Stimulated activated CD8-positive, alpha-beta memory T cell treated with anti-CD3 and anti-CD28 coated beads, Interleukin-4, amount 100 ng/mL, for 24 hours (primary cell): Measurements from ENCODE around the gene KCNN2.

Source experiments
- DNase-seq: peaks from one replicate; pipeline ENCODE4 v3.0.0-alpha.2; 2020; ENCODE audit warnings: low read depth

Gene KCNN2

DNA sequence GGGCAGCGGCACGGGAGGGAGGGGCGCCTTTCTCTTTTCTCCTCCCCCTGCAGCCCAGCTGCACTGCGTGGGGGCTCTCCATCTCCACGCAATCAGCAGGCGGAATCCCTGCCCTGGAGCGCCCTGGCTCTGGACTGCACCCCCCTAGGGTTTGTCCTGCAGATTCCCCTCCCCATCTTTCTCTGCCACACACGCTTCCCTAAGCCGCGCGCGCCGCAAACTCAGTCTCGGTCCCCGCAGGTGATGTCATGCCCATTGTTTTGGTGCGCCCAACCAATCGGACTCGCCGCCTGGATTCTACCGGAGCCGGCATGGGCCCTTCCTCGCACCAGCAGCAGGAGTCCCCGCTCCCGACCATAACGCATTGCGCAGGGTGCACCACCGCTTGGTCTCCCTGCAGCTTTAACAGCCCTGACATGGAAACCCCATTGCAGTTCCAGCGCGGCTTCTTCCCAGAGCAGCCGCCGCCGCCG, at the start of gene KCNN2:
Gene KCNN2 (plus strand): TSS at position 347 of the 473 bp plus-strand sequence. CDS start 70 bp downstream, at position 417.
- DNase-seq, result no peak

DNA sequence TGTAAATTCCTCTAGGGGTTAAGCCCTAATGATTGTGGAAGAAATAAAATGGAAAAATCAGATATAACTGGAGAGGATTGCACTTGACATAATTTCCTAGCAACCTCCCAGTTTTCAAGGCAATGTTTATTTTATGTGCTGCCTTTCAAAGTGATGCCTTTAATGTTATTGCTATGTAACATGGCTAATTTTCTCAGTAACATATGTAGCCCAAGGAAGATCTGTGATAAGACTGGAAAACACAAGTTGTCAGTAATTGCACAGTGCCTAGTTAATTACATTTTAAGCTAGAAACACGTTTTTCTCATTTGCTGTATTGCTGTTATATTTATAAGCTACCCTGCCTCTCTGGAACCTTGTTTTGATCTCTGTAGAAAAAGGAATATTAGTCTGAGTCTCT, 49.2 kb upstream of the KCNN2 start:
- DNase-seq, result no peak

DNA sequence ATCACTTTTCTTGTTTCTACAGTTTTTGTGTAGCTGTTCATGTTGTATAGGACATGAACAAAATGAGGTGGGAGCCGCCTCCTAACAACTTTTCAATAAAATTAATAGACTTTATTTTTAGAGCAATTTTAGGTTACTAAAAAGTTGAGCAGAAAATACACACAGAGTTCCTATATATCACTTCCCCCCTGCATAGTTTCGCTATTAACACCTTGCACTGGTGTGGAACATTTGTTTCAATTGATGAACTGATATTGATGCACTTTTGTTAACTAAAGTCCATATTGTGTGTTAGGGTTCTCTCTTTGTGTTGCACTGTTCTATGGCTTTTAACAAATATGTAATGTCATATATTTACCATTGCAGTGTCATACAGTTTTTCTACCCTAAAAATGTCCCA, 47.8 kb upstream of the KCNN2 start:
- no peak for DNase-seq

DNA sequence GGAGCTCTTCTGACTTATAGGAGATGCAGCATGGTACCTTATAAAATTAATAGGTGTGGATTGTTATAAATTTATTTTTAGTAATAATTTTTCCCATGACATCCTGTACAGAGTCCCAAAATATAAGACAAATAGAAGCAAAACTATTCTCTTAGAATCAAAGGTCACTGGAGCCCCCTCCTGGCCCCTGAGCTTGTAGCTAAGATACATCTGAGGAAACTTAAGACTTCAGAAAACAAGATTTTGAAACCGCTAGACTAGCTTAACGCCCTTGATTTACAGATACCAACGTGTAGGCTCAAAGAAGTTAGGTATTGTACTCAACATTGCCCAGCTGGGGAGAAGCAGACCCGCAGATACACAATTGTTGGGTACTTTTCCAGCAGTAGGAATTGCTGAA, 45.7 kb upstream of the KCNN2 start:
- no peak for DNase-seq

DNA sequence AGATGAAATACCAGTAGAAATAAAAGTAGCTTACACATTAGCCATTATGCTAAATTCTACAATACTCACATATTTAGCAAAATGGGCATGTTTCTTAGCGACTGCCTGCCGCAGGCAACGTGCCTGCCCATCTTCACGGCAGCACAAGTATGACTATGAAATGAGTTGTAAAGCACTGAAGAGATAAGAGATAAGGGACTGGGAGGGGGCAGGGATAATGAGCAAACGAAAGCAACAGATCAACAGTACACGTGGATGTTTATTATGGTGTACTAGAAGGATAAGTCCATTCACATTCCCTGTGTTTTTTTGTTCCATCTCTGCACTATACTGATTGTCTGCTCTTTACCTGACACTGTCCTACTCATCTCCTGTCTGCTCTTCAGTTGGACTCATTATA, 44.1 kb upstream of the KCNN2 start:
- DNase-seq, result no peak

DNA sequence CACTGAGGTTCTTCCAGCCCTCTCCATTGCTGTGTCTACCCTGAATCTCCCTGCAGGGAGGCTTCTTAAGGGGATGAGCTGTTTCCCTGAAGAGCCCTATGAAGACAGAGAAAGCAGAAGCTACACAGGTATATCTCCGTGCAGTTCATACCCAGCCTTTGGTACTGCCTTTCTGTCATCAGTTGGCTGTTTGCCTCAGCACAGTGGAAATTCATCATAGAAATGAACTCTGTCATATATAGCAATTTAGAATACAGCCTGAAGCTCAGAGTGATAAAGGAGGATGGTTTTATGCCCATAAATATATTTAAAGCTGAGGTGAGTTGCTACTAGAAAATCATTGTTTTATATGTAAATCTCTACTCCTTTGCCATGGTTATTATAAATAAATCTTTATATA, 42.6 kb upstream of the KCNN2 start:
- DNase-seq, result no peak

DNA sequence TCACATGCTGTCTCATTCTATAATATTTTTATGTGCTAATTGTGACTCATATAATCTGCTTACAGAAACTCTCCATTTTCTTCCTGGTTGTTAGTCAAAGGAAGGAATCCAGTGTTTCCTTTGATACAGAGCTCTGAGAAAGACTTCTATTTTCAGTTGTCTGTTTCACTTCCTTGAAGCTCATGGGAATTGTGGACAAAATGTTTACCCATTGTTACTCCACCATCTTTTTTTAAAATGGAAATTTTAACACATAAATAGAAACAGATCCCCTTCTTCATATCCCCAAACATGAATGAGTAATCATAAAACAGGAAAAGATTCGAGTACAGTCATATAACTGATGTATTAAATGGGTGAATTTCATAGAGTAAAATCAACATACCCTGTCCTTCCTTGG, 42.0 kb upstream of the KCNN2 start:
- no peak for DNase-seq

DNA sequence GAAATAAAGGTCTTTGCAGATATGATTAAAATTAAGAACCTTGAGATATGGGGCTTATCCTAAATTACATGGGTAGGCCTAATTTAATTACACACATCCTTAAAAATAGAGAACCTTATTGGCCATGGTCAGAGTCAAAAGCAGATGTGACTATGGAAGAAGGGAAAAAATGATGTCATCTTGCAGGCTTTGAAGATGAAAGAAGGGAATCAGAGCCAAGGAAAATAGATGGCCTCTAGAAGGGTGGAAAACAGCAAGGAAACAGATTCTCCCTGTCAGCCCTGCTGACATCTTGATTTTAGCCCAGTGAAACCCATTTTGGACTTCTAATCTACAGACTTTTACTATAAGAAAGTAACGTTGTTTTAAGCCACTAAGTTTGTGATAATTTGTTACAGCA, 37.6 kb upstream of the KCNN2 start:
- no peak for DNase-seq

DNA sequence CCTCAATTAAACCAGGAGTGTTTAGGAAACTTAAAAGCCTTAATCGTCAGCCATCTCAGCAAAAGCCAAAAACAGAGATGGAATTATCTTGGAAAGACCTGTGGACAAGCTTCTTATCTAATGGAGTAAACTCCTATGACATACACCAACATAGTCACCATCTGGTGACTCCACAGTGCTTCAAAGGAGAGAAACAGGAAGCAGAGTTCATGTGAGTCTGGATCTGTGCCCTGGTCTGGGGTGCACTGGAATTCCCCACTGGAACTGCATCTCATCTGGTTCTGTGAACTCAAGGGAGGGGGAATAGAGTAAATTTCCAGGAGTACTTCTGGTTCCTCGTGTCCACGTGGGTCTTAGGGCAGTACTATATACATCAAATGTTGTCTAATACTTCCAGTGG, 36.3 kb upstream of the KCNN2 start:
- no peak for DNase-seq

DNA sequence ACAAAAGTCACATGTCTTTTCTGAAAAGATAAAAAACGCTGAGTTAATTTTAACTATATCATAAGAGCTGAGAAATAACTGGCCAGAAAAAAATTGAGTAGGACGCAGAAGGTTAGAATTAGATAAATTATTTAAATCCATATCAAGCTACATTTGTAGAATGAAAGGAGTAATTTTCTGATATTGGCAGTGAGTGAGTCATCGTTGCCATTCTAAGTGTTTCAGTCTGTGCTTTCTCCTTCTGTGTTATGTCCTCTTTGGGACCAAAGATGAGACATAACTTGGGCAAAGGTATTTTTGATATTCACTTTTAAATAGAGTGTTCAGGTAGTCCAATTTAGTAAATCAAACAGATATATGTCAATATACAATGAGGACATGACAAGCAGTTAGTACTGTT, 34.4 kb upstream of the KCNN2 start:
- no peak for DNase-seq

DNA sequence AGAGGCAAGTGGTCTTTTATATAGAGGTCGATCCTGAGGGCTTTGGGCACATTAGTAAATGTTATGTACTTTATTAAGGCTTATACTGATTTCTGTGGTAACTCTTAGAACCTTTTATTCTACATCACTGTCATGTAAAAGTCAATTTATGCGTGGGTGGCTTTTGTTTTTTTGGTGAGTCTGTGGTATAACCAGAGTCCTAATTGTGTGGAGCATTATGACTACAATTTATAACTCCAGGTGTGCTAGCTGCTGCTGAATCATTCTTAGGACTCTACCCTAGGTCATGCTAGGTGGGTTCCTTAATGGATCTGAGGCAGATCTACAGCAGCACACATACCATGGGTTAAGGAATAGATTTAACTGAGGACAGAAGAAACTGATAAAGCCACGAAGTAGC, 33.9 kb upstream of the KCNN2 start:
- DNase-seq, result no peak

DNA sequence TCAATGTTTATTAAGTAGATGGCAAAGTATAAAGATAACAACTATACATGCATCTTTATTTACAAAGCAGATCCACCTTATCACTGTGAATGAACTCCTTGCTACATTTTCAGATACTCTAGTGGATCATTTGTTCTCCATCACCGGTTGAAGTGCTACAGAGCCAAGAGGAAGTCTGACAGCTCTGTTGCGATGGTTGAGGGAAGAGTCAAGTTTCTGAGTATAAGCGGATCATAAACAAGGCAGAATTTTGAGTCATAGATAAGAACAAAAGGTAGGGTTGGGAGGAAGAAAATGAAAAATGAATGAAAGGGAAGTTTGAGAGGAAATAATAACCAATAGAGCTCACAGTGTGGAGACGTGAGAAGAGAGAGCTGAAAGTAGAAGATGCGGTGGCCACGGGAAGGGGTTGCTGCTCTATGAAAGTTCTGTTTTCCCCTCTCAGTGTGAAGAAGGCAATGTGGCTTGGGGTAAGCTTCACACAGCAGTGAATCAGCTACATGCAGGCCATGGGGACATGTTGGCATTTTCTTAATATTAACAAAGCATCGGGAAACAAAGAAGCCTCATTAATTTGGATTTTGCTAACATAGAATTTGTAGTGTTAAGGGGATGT, 30.8 kb upstream of the KCNN2 start:
- no peak for DNase-seq

DNA sequence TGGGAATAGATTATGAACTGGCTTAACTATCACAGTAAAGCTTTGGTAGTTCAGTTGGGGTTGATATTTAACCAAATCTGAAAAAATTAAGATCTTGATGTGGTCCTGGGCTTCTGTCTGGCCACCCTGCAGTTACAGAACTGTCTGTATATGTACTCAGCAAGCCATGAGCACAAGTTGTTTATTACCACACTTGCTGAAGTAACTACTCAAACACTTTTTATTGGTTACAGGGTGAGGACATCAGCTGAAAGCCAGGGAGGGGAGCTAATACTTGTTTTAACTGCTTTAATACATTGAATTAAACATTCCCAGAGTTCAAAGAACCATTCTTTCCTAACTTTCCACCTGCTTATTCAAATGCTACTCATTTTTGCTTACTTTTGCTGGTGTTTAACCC, 29.4 kb upstream of the KCNN2 start:
- DNase-seq, result no peak

DNA sequence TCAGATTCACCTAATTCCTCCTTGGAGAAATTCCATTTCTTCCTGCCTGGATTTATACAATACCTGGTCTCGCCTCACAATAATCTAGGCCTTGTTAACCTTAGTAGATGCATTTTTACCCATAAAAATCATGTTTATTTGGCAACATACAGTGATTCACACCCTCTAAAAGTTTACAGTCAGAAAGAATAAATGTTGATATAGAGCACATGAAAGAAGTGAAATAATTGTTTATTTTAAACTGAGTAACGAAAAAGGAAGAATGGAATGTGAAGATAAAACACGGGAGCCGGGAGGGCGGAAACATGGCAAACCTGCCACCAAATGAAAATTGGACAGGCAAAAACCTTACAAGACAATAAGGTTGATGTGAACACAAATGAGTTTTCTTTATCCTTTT, 28.9 kb upstream of the KCNN2 start:
- DNase-seq, result no peak

DNA sequence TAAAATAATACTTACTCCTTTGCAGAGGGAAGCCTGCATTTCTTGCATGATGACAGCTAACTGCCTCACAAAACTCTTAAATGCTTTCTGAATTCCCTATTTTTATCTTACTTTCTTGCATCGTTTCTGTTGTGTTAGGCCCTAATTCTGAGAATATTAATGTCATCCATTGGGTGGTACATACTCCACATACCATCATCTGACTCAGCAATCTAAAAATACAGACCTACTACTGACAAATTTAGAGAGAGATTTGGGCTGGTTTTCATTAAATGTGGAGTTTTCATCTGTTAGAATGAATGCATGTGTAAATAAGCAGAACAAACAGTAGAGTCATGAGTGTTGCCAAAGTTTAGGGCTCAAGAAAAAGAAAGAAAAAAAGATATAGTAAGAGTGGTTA, 26.5 kb upstream of the KCNN2 start:
- DNase-seq, result no peak

DNA sequence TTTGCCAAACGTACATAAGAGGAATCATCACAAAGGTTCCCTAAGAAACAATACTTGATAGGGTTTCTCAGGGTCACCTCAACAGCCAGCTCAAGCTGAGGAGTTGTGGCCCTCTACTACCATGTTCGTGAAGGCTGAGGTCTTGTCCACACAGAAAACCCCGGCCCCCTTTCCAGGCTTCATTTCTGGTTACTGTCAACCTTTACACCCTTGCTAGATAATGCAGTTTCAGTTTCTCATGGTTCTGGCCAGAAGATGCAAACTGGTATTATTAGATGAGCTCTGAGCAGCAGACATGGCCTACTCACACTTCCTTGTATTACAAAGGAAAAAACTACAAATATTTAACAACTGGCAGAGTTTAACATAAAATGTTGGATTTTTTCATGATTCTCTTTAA, 22.8 kb upstream of the KCNN2 start:
- DNase-seq, result no peak

DNA sequence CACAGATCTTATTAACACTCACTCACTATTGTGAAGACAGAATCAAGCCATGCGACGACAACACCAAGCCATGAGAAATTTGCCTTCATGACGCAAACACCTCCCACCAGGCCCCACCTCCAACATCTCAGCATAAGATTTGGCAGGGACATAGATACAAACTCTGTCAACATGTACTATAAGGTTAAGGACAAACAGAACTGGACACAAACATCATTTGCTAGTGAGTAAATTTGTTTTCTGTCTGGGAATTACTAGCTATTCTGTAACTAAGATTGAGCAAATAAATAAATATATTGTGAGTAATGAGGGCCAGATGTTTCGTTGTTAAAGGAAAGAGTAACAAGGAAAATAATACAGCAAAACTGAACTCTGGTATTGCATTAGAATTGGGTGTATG, 15.7 kb upstream of the KCNN2 start:
- no peak for DNase-seq

DNA sequence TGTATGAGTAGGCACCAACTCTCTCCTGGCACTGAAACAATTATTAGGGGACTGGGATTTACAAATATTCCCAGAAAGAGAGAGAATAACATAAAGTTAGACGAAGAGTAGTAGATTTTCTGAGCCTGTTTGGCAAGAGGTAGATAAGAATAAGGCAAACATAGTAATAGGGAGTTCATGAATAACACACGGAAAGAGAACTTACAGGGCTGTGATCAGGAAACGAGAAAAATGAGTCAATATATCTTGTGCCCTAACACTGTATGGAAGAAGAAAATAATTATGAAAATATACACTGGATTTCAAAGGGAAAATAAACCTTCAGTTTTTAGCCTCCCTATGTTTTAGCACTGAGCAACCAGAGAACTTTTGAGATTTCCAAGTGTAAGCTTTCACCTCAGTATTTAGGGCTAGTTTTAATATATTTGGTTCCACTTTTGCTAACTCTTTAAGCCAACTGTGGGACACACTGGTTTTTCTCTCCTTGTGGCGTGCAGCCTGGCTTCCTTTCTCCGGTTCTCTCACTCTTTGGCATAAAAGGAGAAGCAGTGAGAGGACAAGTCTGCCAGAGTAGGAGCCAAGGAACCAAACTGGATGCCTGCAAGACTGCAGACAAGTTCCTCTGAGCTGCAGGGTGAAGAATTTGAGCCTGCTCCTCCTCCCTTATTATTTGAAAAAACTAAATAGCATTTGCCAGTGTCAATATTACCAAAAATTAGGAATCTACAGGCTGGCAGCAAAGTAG, 6.6 kb upstream of the KCNN2 start:
- no peak for DNase-seq

DNA sequence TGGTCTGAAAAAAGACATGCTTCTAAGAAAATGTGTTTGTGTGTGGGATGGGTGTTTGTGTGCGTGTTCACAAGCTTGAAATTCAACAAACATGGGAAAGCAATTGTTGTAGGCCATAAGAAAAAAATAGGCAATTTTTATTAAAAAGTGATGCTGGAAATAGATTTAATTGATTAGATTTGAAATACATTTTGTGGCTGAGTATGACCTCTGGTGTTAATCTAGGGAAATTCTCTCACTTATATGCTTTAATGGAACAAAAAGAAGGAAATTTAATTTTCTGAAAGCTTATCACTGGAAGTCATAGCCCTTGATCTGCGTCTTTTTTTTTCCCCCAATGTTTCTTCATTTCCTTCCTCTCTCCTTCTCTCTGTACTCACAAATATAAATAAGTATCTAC, 3.5 kb upstream of the KCNN2 start:
- DNase-seq, result no peak

DNA sequence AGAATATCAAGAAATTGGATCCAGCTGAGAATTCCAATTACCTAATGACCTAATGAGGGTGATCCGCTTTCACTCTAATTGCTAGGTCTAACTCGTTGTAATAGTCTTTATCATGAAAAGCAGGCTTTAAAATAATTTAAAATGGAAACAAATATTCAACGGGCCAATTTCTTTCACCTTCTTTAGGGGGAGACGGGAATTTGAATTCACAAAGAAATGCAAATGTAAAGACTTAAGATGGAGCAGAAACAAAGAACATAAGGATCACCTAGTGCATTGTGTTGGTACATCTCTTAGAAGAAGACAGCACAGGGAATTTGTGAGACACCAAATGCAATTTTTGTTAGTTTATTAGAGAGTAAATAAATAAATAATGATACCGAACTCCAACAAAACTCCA, 1.5 kb upstream of the KCNN2 start:
- no peak for DNase-seq

DNA sequence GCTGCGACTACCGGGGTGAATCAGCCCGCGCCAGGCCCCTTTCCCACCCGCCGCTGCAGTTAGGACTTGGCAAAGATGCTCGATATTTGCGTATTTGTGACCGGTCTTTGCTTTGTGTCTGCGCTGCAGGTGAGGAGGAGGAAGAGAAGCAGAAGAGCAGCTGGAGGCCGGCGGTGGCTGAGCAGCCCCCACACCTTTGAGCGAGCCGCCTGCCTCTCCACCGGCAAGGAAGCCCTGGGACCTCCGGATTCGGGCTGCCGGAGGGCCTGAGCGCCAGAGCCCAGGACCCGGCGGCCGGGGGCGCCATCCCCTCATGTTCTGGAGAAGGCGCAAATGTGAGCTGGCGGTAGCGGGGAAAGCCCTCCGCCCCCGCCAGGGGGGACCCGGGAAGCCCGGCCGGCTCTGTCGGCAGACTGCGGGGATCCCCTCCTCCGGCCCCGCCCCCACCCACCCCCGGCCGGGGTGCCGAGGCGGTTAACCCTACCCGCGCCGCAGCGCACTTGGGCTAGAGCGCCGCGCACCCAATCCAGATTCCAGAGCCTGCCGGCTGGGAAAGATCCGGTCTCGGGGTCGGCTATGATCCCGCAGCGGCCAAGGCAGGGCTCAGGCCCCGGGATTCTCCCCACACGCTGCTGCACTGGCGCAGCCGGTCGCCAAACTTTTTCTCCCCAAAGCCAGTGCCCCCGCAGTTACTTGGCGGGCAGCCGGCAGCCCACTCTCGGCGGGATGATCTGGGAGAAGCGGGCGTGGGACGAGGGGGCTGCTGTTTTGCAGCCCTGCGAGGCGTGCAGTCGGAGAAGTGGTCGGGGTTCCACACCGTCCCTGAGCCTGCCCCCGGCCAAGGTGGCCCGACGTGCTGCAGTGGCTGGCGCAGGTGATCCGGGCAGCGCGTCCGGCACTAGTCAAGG, 800 bp upstream of the KCNN2 start:
- no peak for DNase-seq

DNA sequence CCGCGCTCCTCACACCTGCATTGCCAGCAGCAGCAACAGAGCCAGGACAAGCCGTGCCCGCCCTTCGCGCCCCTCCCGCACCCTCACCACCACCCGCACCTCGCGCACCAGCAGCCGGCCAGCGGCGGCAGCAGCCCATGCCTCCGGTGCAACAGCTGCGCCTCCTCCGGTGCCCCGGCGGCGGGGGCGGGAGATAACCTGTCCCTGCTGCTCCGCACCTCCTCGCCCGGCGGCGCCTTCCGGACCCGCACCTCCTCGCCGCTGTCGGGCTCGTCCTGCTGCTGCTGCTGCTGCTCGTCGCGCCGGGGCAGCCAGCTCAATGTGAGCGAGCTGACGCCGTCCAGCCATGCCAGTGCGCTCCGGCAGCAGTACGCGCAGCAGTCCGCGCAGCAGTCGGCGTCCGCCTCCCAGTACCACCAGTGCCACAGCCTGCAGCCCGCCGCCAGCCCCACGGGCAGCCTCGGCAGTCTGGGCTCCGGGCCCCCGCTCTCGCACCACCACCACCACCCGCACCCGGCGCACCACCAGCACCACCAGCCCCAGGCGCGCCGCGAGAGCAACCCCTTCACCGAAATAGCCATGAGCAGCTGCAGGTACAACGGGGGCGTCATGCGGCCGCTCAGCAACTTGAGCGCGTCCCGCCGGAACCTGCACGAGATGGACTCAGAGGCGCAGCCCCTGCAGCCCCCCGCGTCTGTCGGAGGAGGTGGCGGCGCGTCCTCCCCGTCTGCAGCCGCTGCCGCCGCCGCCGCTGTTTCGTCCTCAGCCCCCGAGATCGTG, 517 bp downstream of the KCNN2 start:
- no peak for DNase-seq
